NCI-H345 treated with DMSO at 0.1 percent for 48 hours (cell line): ENCODE data around the gene COA5.
A peak's percentile ranks its signal among the peaks of the same experiment; 100 is the strongest.

ENCODE experiments used
- DNase-seq: peaks from one replicate; lab custom pipeline; 2025; ENCODE audit not compliant: unreplicated experiment; lab: John Stamatoyannopoulos, UW

COA5 gene, protein sequence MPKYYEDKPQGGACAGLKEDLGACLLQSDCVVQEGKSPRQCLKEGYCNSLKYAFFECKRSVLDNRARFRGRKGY

DNA sequence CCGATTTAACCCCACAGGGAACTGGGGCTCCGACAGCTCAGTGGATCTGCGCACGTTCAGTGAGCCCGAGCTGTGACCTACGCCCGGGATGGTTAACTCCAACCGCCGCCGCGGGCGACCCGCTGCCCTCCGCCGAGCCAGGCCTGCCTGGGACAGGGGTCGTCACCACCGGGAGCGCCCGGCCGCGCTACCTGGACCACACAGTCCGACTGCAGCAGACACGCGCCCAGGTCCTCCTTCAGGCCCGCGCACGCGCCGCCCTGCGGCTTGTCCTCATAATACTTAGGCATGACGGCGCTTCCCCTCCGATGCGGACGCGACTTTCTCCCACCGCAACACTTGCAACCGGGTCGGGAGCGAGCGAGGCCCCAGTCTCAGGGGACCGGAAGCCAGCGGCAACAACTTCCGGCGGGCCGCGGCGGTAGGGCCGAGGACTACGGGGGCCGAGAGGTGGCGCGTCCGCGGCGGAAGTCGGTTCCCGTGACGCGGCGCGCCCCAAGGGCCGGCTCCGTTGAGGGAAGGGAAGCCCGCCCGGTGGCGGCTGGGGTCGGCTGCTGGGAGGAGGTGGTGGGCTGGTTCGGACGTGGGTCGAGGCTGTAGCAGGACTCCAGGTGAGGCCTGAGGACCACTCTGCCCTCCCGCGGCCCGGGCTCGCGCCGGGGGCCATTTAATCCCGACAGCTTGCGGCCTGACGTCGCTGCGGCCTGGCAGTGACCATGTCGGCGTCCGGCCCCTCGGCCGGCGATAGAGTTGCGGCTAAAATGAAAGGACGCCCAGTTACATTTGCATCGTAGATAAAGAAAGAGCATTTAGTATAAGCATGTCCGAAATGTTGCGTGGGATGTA lies at the start of gene COA5, which contains the start of gene UNC50:
TSS of gene COA5 (minus strand) at position 397 of the 846 bp plus-strand sequence. CDS start at position 290, 107 bp downstream.
TSS of gene UNC50 (plus strand) at position 474 of the 846 bp plus-strand sequence. CDS start 1,171 bp downstream, outside the sequence.
- DNase-seq, result peak; percentile 66

DNA sequence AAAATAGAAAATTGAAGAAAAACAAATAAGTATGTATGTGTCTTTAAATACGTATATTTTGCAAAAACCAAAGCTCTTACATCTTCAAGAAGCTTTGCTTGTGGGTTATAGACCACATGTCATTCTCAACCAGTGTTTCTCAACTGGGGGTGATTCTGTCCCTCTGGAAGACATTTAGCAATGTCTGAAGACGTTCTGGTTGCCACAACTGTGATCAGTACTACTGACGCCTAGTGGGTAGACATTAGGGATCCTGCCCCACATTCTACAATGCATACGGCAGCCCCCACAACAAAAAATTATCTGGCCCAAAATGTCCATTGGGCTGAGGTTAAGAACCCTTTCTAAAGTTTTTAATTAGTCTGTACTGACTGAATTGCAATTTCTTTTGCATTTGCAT lies 48.5 kb upstream of the COA5 start:
- DNase-seq, result no peak

DNA sequence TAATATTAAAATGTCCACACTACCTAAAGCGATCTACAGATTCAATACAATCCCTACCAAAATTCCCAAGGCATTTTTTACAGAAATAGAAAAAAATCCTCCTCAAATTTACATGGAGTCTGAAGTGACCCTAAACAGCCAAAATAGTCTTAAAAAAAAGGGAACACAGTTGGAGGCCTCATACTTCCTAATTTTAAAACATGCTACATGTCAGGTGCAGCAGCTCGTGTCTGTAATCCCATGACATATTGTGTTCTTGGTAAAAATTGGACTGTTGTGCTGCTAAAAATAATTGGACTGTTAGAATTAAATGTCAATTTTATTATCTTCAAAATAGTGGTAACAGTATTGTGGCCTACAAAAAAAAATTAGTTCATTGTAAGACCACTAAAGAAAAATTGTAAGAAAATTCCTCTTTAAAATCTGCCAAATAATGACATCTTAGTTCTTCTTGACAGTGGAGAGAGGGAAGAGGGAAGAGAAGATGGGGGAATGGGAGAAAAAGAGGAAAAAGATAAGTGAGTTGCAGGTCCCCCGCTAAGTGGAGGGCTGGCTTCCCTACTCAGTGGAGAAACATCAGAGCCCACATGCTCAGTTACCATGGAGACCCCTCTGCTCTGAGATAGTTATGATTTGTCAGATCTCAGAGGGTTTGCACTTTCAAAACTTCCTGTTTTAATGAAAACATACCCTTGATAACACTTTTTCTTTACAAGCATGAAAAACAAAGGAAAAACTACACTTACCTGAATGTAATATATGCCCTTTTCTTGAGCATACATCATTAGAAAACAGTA lies 46.6 kb upstream of the COA5 start:
- no peak for DNase-seq

- DNase-seq, result no peak
Measured at GRCh38 chr2:98650998-98651397, 42.7 kb upstream of the COA5 start.

GRCh38 chr2:98649992-98650375 lies 41.7 kb upstream of the COA5 start:
- DNase-seq, result no peak

DNA sequence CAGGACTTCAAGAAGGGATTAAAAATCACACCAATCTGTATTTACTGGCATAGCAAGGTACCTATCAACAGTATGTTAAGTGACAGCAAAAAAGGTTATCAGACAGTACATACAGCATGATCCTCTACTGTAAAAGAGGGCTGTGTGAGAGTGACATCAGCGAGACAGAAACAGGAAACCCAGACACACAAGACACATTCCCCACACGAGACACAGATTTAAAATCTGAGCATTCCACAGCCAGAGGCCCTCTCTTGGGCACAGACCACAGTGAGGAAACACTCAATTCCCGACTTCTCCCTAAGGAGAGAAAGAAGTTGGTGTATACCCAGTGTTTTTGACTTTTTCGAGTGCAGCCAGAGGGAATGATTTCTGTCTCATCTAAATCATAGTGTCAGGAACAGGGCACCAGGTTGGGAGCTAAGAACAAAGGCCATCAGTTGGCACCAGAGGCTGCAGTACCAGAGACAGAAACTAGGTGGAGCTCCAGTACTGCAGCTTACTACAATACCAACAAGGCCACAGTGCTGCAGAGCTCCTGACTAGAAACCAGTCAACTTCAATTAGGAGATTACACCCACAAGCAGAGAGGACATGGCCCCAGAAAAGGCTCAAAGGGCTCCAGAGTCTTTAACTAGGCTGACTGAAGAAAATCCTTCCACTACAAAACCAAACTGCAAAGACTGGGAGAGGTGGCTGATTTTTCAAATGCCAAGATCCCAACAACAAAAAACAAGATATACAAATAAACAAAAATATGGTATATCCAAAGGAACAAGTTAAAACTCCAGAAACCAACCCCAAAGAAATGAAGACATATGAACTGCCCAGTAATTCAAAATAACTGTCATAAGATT lies 41.1 kb upstream of the COA5 start:
- DNase-seq, result peak; percentile 63

- DNase-seq, result no peak
Measured at GRCh38 chr2:98648451-98648850, 40.1 kb upstream of the COA5 start.

DNA sequence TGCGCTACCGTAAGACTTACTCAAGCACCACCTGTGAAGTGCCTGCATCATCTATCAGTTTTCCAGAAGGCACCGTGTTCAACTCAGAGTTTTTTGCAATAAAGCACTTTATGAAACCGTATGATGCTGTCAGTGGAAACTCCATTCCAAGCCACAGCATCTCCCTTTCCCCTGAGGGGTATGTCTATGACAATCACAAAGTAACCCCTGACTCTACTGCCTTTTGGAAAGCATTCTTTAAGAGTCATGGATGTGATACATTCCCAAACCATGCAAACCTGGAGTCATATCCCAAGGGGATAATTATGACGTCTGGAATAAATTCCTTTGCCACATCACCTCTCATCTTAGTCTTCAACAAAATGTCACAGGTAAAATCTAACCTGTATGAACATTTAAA lies 39.3 kb upstream of the COA5 start:
- no peak for DNase-seq

DNA sequence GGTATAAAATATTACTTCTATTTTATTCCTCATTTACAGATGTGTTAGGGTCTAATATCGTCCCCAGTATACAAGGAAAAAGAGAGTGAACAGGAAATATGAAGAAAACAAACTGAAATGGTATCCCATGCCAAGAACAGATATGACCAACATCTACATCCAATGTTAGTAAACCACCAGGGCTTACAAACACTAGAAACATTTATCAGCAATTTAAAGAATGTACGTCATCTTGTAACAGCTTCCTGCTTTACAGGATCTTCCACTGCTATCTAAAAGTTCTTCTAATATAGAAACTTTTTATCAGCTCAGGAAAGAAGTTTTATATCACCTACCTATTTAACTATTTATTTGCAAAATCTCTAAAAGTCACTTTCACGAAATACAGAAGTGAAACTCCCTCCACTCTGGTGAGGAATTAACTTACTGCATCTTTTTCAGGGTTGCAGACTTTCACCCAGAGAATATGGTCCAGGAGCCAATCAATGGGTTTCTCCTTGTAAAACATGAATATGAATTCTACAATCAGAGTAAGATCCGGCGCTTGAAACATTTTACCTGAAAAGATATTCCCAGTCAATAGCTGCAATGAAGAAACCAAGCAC lies 35.3 kb upstream of the COA5 start:
- DNase-seq, result no peak

DNA sequence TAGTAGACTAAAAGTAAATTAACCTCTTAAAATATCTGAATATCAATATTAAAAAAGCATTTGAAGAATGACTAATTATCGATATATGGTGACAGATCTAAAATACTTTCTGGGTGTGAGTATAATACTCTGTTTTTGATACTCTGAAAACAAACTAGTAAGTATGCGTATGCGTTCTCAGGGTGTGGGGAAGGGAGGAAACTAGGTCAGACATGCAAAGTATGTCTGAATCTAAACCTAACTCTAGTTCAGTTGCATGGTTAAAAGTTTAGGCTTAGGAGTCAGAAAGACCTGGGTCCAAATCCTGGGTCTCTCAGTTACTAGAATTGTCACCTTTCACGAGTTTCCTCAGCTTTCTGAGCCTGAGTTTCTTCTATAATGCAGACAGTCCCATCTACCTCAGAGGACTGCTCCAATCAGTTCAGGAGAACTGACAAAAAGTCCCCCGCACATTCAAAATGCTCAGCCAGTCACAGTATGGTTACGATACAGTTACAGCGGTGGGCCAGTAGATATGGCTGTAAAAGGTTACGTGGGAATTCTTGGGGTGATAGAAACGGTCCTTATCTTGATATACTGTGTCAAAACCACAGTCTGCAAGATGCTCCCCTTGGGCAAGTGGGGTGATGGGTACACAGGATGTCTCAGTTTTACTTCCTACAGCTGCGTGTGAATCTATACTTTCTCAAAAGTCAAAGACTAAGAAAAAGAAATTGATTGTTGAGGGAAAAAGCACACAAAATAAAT lies 29.3 kb upstream of the COA5 start:
- no peak for DNase-seq

DNA sequence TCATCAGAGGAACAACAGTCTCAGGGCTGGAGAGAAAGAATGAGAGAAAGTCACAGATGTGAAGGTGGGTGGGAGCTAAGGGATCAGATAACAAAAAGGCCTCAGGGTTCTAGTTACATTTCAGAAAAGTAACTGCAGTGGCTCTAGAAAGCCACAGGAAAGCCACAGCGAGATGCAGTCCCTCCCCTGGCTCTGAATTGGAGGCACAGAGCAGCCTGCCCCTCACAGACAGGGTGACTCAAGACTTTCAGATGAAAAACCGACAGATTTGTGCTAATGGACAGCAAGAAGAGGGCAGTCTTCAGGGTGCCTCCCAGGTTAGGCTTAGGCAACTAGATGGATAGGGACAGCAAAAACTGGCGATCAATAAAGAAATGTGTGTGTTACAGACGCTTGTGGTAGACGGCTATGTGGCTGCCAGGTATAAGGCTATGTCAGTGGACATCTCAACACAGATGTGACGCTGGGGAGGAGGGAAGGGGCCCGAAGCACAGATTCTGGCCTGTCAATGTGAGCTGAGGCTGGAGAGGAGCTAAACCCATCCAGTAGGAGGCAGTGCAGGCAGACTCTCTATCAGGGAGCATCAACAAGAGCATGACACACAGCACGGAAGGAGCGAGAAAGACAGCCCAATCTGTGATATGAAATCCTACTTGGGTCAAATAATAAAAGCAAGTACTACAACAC lies 26.2 kb upstream of the COA5 start:
- no peak for DNase-seq

GRCh38 chr2:98632351-98632750 lies 24.0 kb upstream of the COA5 start:
- no peak for DNase-seq

DNA sequence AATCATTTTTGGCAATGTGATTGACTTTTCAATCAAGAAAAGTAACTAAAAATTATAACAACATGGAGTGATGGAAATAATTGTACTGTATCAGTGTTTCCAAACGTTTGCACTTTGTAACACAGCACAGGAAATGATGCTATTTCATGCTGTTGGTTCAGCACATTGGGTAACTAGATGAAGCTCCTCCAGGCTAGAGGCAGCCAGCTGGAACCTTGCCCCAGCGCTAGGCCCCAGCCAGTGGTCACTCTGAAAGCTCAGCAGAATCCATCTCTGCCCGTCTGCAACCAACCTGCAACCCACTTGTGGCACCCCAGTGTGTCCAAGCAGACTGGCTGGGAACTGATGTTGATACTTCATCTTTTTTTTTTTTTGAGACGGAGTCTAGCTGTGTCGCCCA lies 15.3 kb upstream of the COA5 start:
- DNase-seq, result no peak

DNA sequence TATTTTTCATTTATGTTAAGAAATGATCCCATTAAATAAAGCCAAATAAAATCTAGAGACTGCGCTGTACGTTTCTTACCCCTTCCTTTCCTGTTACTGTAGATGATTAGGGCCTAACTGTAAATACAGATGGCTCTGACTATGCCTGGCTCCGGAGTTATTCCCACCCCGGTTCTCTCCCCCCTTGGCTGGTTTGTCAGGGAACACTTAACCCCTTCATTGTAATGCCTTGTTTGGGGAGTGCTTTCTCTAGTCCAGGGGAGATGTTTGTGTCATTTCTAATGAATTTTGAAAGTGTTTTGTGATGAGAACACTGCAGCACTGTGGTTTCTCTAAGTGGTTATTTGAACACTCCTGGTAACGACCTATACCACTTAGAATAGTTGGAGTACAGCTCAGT lies 8.8 kb upstream of the COA5 start:
- no peak for DNase-seq

DNA sequence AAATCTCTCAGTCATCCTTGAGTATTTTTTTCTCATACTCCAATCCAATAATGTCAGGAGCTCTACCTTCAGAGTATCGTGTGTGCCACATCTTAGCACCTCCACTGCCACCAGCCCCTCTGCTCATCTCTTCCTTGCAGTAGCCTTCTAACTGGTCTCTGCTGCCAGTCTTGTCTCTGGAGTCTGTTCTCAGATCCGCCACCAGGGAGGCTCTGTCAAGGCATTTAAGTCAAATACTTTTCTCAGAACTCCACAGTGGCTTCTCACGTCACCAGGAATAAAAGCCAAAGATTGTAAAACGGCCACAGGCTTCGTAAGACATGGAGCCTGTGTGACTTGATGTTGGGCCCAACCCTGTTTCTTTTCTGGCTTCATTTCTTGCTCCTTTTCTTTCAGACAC lies 7.2 kb upstream of the COA5 start:
- DNase-seq, result no peak

GRCh38 chr2:98614024-98614739 lies 5.9 kb upstream of the COA5 start:
- no peak for DNase-seq

GRCh38 chr2:98608962-98609604 lies 771 bp upstream of the COA5 start:
- no peak for DNase-seq

- DNase-seq, result no peak
Measured at GRCh38 chr2:98607741-98608115, 584 bp downstream of the COA5 start.
